GM19043 (cell line): ENCODE data around the gene NEIL1.
"Not testable (repeated sequence)": the region's sequence is repeated elsewhere in the genome, so short reads cannot be mapped to it uniquely, and the experiment has no call there.

ENCODE experiments used
- ATAC-seq: cut with Tn5 transposase; IDR thresholded peaks from one replicate; pipeline ENCODE4 v1.9.1; 2021; ENCODE audit warnings: low read depth; ENCODE audit not compliant: unreplicated experiment

NEIL1 gene

GRCh38 chr15:75346796-75347221 is at the start of gene NEIL1:
Gene NEIL1, plus strand, starts transcription at chr15:75347039. Its CDS starts 1,867 bp downstream, at chr15:75348906.
- no peak for ATAC-seq

- not testable (repeated sequence) for ATAC-seq
Observed at GRCh38 chr15:75298541-75299310, 48.1 kb upstream of the NEIL1 start.

GRCh38 chr15:75299311-75299688 is 47.5 kb upstream of the NEIL1 start:
- not testable (repeated sequence) for ATAC-seq

- not testable (repeated sequence) for ATAC-seq
Observed at GRCh38 chr15:75300026-75300425, 46.8 kb upstream of the NEIL1 start.

GRCh38 chr15:75302318-75302717 is 44.5 kb upstream of the NEIL1 start:
- no peak for ATAC-seq

- not testable (repeated sequence) for ATAC-seq
Observed at GRCh38 chr15:75302753-75303152, 44.1 kb upstream of the NEIL1 start.

- no peak for ATAC-seq
Observed at GRCh38 chr15:75306188-75306587, 40.7 kb upstream of the NEIL1 start.

GRCh38 chr15:75307778-75308390 is 39.0 kb upstream of the NEIL1 start:
- ATAC-seq, result no peak

- no peak for ATAC-seq
Observed at GRCh38 chr15:75309711-75310110, 37.1 kb upstream of the NEIL1 start.

- ATAC-seq, result not testable (repeated sequence)
Observed at GRCh38 chr15:75312548-75312947, 34.3 kb upstream of the NEIL1 start.

GRCh38 chr15:75313116-75313845 is 33.6 kb upstream of the NEIL1 start:
- ATAC-seq, result no peak

- ATAC-seq, result no peak
Observed at GRCh38 chr15:75314552-75315290, 32.1 kb upstream of the NEIL1 start.

GRCh38 chr15:75319231-75319897 is 27.5 kb upstream of the NEIL1 start:
- ATAC-seq, result not testable (repeated sequence)

- ATAC-seq, result no peak
Observed at GRCh38 chr15:75321711-75322110, 25.1 kb upstream of the NEIL1 start.

GRCh38 chr15:75325922-75326321 is 20.9 kb upstream of the NEIL1 start:
- no peak for ATAC-seq

- ATAC-seq, result no peak
Observed at GRCh38 chr15:75327005-75327404, 19.8 kb upstream of the NEIL1 start.

GRCh38 chr15:75327491-75327890 is 19.3 kb upstream of the NEIL1 start:
- no peak for ATAC-seq

GRCh38 chr15:75328493-75329314 is 18.1 kb upstream of the NEIL1 start:
- no peak for ATAC-seq

GRCh38 chr15:75329571-75329970 is 17.3 kb upstream of the NEIL1 start:
- no peak for ATAC-seq
